GM03348 (cell line): Measurements from ENCODE around the gene PIGU.
A peak's percentile ranks its signal among the peaks of the same experiment; 100 is the strongest.
"Not testable (repeated sequence)": the region's sequence is repeated elsewhere in the genome, so short reads cannot be mapped to it uniquely, and the experiment has no call there.

ENCODE experiments used
- DNase-seq: peaks from one replicate; pipeline ENCODE4 v3.0.0; 2012; ENCODE audit warnings: low spot score

Gene PIGU

GRCh38 chr20:34676642-34677373 is at the start of gene PIGU:
TSS of gene PIGU (minus strand) at chr20:34677092. CDS start at chr20:34677085, 7 bp downstream.
- peak; percentile 96 for DNase-seq

GRCh38 chr20:34724172-34724571 is 47.3 kb upstream of the PIGU start:
- DNase-seq, result no peak

GRCh38 chr20:34722560-34722959 is 45.7 kb upstream of the PIGU start:
- not testable (repeated sequence) for DNase-seq

- DNase-seq, result no peak
These were observed 43.4 kb upstream of the PIGU start for GRCh38 chr20:34720266-34720665.

GRCh38 chr20:34719242-34720017 is 42.5 kb upstream of the PIGU start:
- not testable (repeated sequence) for DNase-seq

- no peak for DNase-seq
These were observed 40.6 kb upstream of the PIGU start for GRCh38 chr20:34717230-34718095.

GRCh38 chr20:34716921-34717229 is 40.0 kb upstream of the PIGU start:
- DNase-seq, result no peak

GRCh38 chr20:34715384-34715783 is 38.5 kb upstream of the PIGU start:
- peak; percentile 14 for DNase-seq

GRCh38 chr20:34713944-34714515 is 37.1 kb upstream of the PIGU start:
- DNase-seq, result not testable (repeated sequence)

- peak; percentile 81 for DNase-seq
These were observed 36.5 kb upstream of the PIGU start for GRCh38 chr20:34713194-34713943.

GRCh38 chr20:34712525-34713192 is 35.8 kb upstream of the PIGU start:
- no peak for DNase-seq

GRCh38 chr20:34711813-34712430 is 35.0 kb upstream of the PIGU start:
- no peak for DNase-seq

- DNase-seq, result no peak
These were observed 34.1 kb upstream of the PIGU start for GRCh38 chr20:34710861-34711574.

GRCh38 chr20:34710568-34710839 is 33.6 kb upstream of the PIGU start:
- DNase-seq, result no peak

GRCh38 chr20:34709831-34710567 is 33.1 kb upstream of the PIGU start:
- DNase-seq, result peak; percentile 68

GRCh38 chr20:34709044-34709830 is 32.3 kb upstream of the PIGU start:
- peak; percentile 86 for DNase-seq

GRCh38 chr20:34708621-34709043 is 31.7 kb upstream of the PIGU start:
- DNase-seq, result peak; percentile 67
